Rectal smooth muscle tissue (tissue), 1 donor: ENCODE measurements around the gene MAJIN.

Experiments used
- H3K27ac ChIP-seq: one replicate; pipeline ENCODE4 v1.7.0; 2013; ENCODE audit warnings: low read depth, low read length, inconsistent platforms
- H3K27me3 ChIP-seq: one replicate; pipeline ENCODE4 v1.7.0; 2013; ENCODE audit warnings: low read length; ENCODE audit not compliant: control insufficient read depth, insufficient read depth
- H3K36me3 ChIP-seq: one replicate; pipeline ENCODE4 v1.7.0; 2013; ENCODE audit warnings: low read length; ENCODE audit not compliant: control insufficient read depth, insufficient read depth
- H3K4me1 ChIP-seq: one replicate; pipeline ENCODE4 v1.7.0; 2013; ENCODE audit warnings: low read length; ENCODE audit not compliant: control insufficient read depth, insufficient read depth
- H3K4me3 ChIP-seq: one replicate; pipeline ENCODE4 v1.7.0; 2013; ENCODE audit warnings: low read length
- H3K9ac ChIP-seq: one replicate; pipeline ENCODE4 v1.7.0; 2013; ENCODE audit warnings: low read length

Gene MAJIN

GRCh38 chr11:64934682-64935358, 37.1 kb downstream of the MAJIN start:
- no peak overlapping the region for H3K27ac ChIP-seq
- H3K4me1 ChIP-seq = no peaks in the 10 kb centered on the region
- H3K4me3 ChIP-seq = no peak overlapping the region
- H3K27me3 ChIP-seq = no peaks in the 10 kb centered on the region
- H3K36me3 ChIP-seq = peaks cover 29% of the 10 kb centered on the region
- H3K9ac ChIP-seq = no peak overlapping the region

- H3K4me3 ChIP-seq = no peak overlapping the region
- no peaks in the 10 kb centered on the region for H3K4me1 ChIP-seq
- H3K9ac ChIP-seq = no peak overlapping the region
- no peaks in the 10 kb centered on the region for H3K27me3 ChIP-seq
- H3K36me3 ChIP-seq = peaks cover 29% of the 10 kb centered on the region
- no peak overlapping the region for H3K27ac ChIP-seq
Observed at GRCh38 chr11:64933935-64934681, 37.8 kb downstream of the MAJIN start.

- H3K27ac ChIP-seq = no peak overlapping the region
- no peaks in the 10 kb centered on the region for H3K27me3 ChIP-seq
- no peak overlapping the region for H3K9ac ChIP-seq
- no peaks in the 10 kb centered on the region for H3K4me1 ChIP-seq
- H3K36me3 ChIP-seq = peaks cover 29% of the 10 kb centered on the region
- H3K4me3 ChIP-seq = no peak overlapping the region
Observed at GRCh38 chr11:64933213-64933934, 38.5 kb downstream of the MAJIN start.

GRCh38 chr11:64932324-64932723, 39.6 kb downstream of the MAJIN start:
- Histone ChIP-seq H3K4me1 (no peaks in the 10 kb centered on the region), H3K4me3 (no peak overlapping the region), H3K36me3 (peaks cover 33% of the 10 kb centered on the region), H3K27me3 (no peaks in the 10 kb centered on the region), H3K27ac (no peak overlapping the region), H3K9ac (no peak overlapping the region)

GRCh38 chr11:64931290-64931689, 40.6 kb downstream of the MAJIN start:
- Histone ChIP-seq H3K27me3 (no peaks in the 10 kb centered on the region), H3K9ac (no peak overlapping the region), H3K27ac (no peak overlapping the region), H3K4me3 (no peak overlapping the region), H3K4me1 (no peaks in the 10 kb centered on the region), H3K36me3 (peaks cover 33% of the 10 kb centered on the region)

- Histone ChIP-seq H3K9ac (no peak overlapping the region), H3K4me1 (peaks cover 2% of the 10 kb centered on the region), H3K27me3 (no peaks in the 10 kb centered on the region), H3K4me3 (no peak overlapping the region), H3K36me3 (peaks cover 33% of the 10 kb centered on the region), H3K27ac (no peak overlapping the region)
Observed at GRCh38 chr11:64930340-64930739, 41.6 kb downstream of the MAJIN start.

- Histone ChIP-seq H3K27ac (no peak overlapping the region), H3K36me3 (peaks cover 33% of the 10 kb centered on the region), H3K4me3 (no peak overlapping the region), H3K9ac (no peak overlapping the region), H3K27me3 (no peaks in the 10 kb centered on the region), H3K4me1 (peaks cover 3% of the 10 kb centered on the region)
Observed at GRCh38 chr11:64929625-64930024, 42.3 kb downstream of the MAJIN start.

- Histone ChIP-seq H3K27ac (no peak overlapping the region), H3K27me3 (no peaks in the 10 kb centered on the region), H3K4me1 (peaks cover 3% of the 10 kb centered on the region), H3K9ac (no peak overlapping the region), H3K36me3 (peaks cover 32% of the 10 kb centered on the region), H3K4me3 (no peak overlapping the region)
Observed at GRCh38 chr11:64928957-64929356, 43.0 kb downstream of the MAJIN start.

- no peak overlapping the region for H3K4me3 ChIP-seq
- peaks cover 6% of the 10 kb centered on the region for H3K4me1 ChIP-seq
- no peaks in the 10 kb centered on the region for H3K27me3 ChIP-seq
- H3K9ac ChIP-seq = no peak overlapping the region
- peaks cover 17% of the 10 kb centered on the region for H3K36me3 ChIP-seq
- H3K27ac ChIP-seq = no peak overlapping the region
Observed at GRCh38 chr11:64926689-64927088, 45.2 kb downstream of the MAJIN start.

GRCh38 chr11:64925536-64926436, 46.1 kb downstream of the MAJIN start:
- Histone ChIP-seq H3K27me3 (no peaks in the 10 kb centered on the region), H3K9ac (no peak overlapping the region), H3K27ac (no peak overlapping the region), H3K36me3 (peaks cover 10% of the 10 kb centered on the region), H3K4me3 (peak overlapping the region; percentile 86), H3K4me1 (peaks cover 6% of the 10 kb centered on the region)

GRCh38 chr11:64924910-64925284, 47.0 kb downstream of the MAJIN start:
- peak overlapping the region; percentile 81 for H3K9ac ChIP-seq
- peak overlapping the region; percentile 86 for H3K4me3 ChIP-seq
- H3K27me3 ChIP-seq = no peaks in the 10 kb centered on the region
- peaks cover 4% of the 10 kb centered on the region for H3K36me3 ChIP-seq
- peaks cover 6% of the 10 kb centered on the region for H3K4me1 ChIP-seq
- H3K27ac ChIP-seq = peak overlapping the region; percentile 96
